22Rv1 (cell line): ENCODE data around the gene FBXO42.

ENCODE experiments used
- CTCF ChIP-seq: fragments of 450-650 bp; IDR thresholded peaks from 2 replicates; pipeline ENCODE4 v1.5.1; 2017; ENCODE audit warnings: mild to moderate bottlenecking
- ZFX ChIP-seq: fragments of 450-650 bp; IDR thresholded peaks from 2 replicates; pipeline ENCODE4 v1.6.1; 2017; ENCODE audit warnings: antibody characterized with exemption, borderline replicate concordance

- TF ChIP-seq CTCF, result peak; percentile 60
- TF ChIP-seq ZFX, result no peak
These were observed 116.3 kb downstream of the FBXO42 start for GRCh38 chr1:16235944-16236510.
